ENCODE measurements around the gene ALPG. TPM values are rescaled to one million over a fixed set of nuclear protein-coding genes. Genes with fewer than 3 reads are reported as not detected.

The ALPG gene
- total and polyA plus RNA-seq, 2 experiments from 2014 or later, result not detected

DNA sequence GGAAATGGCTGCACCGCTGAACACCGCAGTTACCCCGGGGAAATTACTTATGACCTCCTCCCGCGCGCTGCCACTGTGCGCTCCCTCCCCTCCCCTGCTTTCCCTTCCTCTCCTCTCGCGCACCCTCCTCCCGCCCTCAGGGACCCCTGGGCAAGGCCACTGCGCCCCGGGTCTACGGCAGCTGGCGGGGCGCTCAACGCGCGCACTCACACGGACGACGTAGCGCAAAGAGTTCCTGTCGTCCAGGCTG, 20.2 kb upstream of the ALPG start:
- H3F3A ChIP-seq (ENCODE audit: insufficient read depth), result no peaks in the 10 kb centered on the region
- no peaks in the 10 kb centered on the region for H3K36me3 ChIP-seq (ENCODE audit: low read depth)
- H3K27me3 ChIP-seq (replicated peaks; ENCODE audit: insufficient read depth), result peaks cover 94% of the 10 kb centered on the region
- in situ Hi-C loops (cut with MboI), result no loop called here
- no peaks in the 10 kb centered on the region for H3K79me2 ChIP-seq (ENCODE audit: insufficient read depth)
- no peak overlapping the region for H3K9ac ChIP-seq
- 2 to 4% methylated on average over 15 to 23 of the region's 23 CpGs for WGBS, 2 experiments (ENCODE audit: low coverage in 1 of 2, low lambda C conversion rate in 2 of 2, missing lambda C conversion rate in 2 of 2)
- no peak overlapping the region for H2AFZ ChIP-seq
- no peaks in the 10 kb centered on the region for H3K9me3 ChIP-seq (ENCODE audit: low read depth)
- no peak overlapping the region for H3K27ac ChIP-seq
- H3K4me3 ChIP-seq, result no peak overlapping the region
- H3K4me1 ChIP-seq (ENCODE audit: insufficient read depth), result peaks cover 4% of the 10 kb centered on the region; the same call in 1 of the 2 replicates
- TF ChIP-seq EZH2 (IDR thresholded peaks at IDR 0.05; ENCODE audit: insufficient read depth, poor library complexity, severe bottlenecking) (no peak), EZH2phosphoT487 (IDR thresholded peaks at IDR 0.05; ENCODE audit: insufficient read depth, low read depth) (no peak)
- DNase-seq, result no peak
- no peaks in the 10 kb centered on the region for H3K9me2 ChIP-seq (ENCODE audit: insufficient read depth)
- H3K4me2 ChIP-seq (ENCODE audit: unreplicated experiment), result no peak overlapping the region
- no peaks in the 10 kb centered on the region for H4K20me1 ChIP-seq (ENCODE audit: insufficient read depth)

DNA sequence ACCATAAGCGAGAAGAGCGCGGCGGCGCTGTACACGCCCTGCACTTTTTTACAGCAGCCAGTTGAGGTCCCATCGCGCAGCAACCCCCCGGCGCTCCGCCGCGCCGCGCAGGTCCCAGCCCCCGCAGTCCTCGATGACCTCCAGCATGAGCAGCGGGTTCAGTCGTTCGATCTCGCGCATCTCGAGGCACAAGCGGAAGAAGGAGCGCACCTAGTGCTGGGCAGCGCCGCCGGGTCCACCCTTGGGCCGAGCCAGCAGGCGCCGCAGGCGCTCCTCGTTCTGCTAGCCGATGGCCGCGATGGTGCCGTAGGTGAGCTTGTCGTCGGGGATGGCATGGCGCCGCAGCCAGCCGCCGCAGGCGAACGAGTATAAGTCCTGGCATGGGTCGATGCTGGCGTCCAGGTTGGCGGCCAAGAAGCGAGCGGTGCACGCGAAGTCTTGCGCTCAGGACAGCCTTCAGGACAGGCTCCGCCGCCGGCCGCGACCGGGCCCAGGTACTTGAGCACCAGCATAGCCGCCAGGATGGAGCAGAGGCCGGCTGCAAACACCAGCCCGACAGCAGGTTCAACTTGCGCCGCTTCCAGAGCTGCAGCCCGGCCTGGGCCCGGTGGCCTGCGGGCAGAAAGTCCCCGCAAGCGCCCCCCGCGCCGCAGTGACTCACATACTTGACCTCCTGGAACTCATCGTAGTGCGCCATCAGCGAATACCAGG, 19.7 kb upstream of the ALPG start:
- Histone ChIP-seq H3K9me3 (ENCODE audit: low read depth) (no peaks in the 10 kb centered on the region), H2AFZ (no peak overlapping the region), H3K9ac (no peak overlapping the region), H4K20me1 (ENCODE audit: insufficient read depth) (no peaks in the 10 kb centered on the region), H3K4me1 (ENCODE audit: insufficient read depth) (peaks cover 4% of the 10 kb centered on the region; the same call in 1 of the 2 replicates), H3K9me2 (ENCODE audit: insufficient read depth) (no peaks in the 10 kb centered on the region), H3K36me3 (ENCODE audit: low read depth) (no peaks in the 10 kb centered on the region), H3K79me2 (ENCODE audit: insufficient read depth) (no peaks in the 10 kb centered on the region), H3K4me3 (no peak overlapping the region), H3F3A (ENCODE audit: insufficient read depth) (no peaks in the 10 kb centered on the region), H3K4me2 (ENCODE audit: unreplicated experiment) (no peak overlapping the region), H3K27ac (no peak overlapping the region), H3K27me3 (replicated peaks; ENCODE audit: insufficient read depth) (peaks cover 94% of the 10 kb centered on the region)
- 6 to 7% methylated on average over 55 to 71 of the region's 75 CpGs for WGBS, 2 experiments (ENCODE audit: low coverage in 1 of 2, low lambda C conversion rate in 2 of 2, missing lambda C conversion rate in 2 of 2)
- DNase-seq, result peak; percentile 15
- TF ChIP-seq EZH2phosphoT487 (IDR thresholded peaks at IDR 0.05; ENCODE audit: insufficient read depth, low read depth) (0 out of 2 replicates have a peak, but pooled peaks have one; percentile 7), EZH2 (IDR thresholded peaks at IDR 0.05; ENCODE audit: insufficient read depth, poor library complexity, severe bottlenecking) (no peak)
- in situ Hi-C loops (cut with MboI), result no loop called here

DNA sequence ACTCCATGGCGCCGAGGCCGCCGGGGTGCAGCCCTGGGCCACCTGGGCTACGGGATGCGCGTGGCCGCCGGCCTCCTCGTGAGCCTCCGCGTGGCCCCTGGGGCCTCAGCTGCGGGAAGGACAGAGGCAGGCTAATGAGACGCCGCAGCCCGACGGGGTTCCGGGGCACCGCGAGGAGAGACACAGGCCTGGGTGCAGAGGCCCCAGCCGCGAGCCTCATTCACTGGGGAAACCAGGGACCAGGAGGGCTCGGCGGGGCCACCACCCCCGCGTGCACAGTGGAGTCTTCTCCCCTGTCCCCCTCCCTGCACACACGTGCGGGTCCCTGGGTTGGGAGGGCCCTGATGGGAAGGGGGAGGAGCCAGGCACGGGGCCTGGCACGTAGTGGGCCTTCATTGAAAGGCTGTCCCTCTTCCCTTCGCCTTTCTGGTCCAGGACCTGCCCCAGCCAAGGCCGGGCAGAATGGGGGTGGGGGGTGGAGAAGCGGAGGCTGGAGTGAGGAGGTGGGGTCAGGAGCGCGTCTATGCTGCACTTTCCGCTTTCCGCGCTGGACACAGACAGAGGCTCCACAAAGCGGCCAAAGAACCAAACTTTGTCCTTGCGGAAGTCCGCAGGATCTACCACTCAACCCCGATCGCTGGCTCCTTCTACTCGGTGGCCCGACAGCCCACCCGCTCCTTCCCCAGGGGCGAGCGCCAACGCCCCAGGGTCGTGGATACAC, 19.0 kb upstream of the ALPG start:
- Histone ChIP-seq H3K9me2 (ENCODE audit: insufficient read depth) (no peaks in the 10 kb centered on the region), H3K9me3 (ENCODE audit: low read depth) (no peaks in the 10 kb centered on the region), H3K27ac (no peak overlapping the region), H3K4me1 (ENCODE audit: insufficient read depth) (peaks cover 4% of the 10 kb centered on the region; the same call in 1 of the 2 replicates), H3K4me2 (ENCODE audit: unreplicated experiment) (no peak overlapping the region), H3K36me3 (ENCODE audit: low read depth) (no peaks in the 10 kb centered on the region), H4K20me1 (ENCODE audit: insufficient read depth) (no peaks in the 10 kb centered on the region), H2AFZ (no peak overlapping the region), H3K27me3 (replicated peaks; ENCODE audit: insufficient read depth) (peaks cover 90% of the 10 kb centered on the region), H3K9ac (no peak overlapping the region), H3K79me2 (ENCODE audit: insufficient read depth) (no peaks in the 10 kb centered on the region), H3K4me3 (no peak overlapping the region), H3F3A (ENCODE audit: insufficient read depth) (no peaks in the 10 kb centered on the region)
- 3 to 4% methylated on average over 34 to 50 of the region's 50 CpGs for WGBS, 2 experiments (ENCODE audit: low coverage in 1 of 2, low lambda C conversion rate in 2 of 2, missing lambda C conversion rate in 2 of 2)
- in situ Hi-C loops (cut with MboI), result no loop called here
- TF ChIP-seq EZH2 (IDR thresholded peaks at IDR 0.05; ENCODE audit: insufficient read depth, poor library complexity, severe bottlenecking) (peak; percentile 91), EZH2phosphoT487 (IDR thresholded peaks at IDR 0.05; ENCODE audit: insufficient read depth, low read depth) (no peak)
- peak; percentile 21 for DNase-seq

DNA sequence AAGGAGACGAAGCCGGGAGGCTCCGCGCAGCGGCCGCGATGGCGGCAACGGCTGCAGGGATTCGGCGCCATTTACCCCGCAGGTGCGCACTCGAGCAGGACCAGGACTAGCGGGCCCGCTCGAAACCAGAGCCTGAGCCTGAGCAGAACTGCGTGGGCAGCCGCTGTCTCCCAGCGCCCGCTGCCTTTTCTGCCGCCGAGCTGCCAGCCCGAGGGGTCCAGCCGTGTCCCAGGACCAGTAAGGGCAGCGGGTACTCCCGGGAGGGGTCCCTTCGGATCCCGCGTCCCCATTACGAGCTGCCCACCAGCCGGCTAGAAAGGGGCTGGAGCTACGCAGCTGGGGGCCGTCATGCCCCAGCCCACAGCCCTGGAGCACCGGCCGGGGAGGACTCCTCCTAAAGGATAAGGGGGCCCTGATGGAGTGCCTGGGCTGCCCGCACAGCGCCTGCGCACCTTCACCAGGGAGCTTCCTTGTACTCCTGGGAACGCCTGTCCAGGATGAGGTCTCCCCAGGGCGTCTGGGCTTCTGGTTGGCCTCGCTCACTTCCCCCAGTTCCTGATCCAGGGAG, 18.2 kb upstream of the ALPG start:
- H3K4me2 ChIP-seq (ENCODE audit: unreplicated experiment), result no peak overlapping the region

More for the DNA sequence above, 18.2 kb upstream of the ALPG start:
- H3F3A ChIP-seq (ENCODE audit: insufficient read depth), result no peaks in the 10 kb centered on the region
- H4K20me1 ChIP-seq (ENCODE audit: insufficient read depth), result no peaks in the 10 kb centered on the region
- peak; percentile 8 for DNase-seq
- in situ Hi-C loops (cut with MboI), result no loop called here
- H3K79me2 ChIP-seq (ENCODE audit: insufficient read depth), result no peaks in the 10 kb centered on the region
- no peak overlapping the region for H3K9ac ChIP-seq
- no peak overlapping the region for H3K4me3 ChIP-seq
- no peaks in the 10 kb centered on the region for H3K9me3 ChIP-seq (ENCODE audit: low read depth)
- 3 to 4% methylated on average over 42 of the region's 42 CpGs for WGBS, 2 experiments (ENCODE audit: low coverage in 1 of 2, low lambda C conversion rate in 2 of 2, missing lambda C conversion rate in 2 of 2)
- H3K27ac ChIP-seq, result no peak overlapping the region
- no peaks in the 10 kb centered on the region for H3K9me2 ChIP-seq (ENCODE audit: insufficient read depth)
- H3K4me1 ChIP-seq (ENCODE audit: insufficient read depth), result peaks cover 4% of the 10 kb centered on the region; the same call in 1 of the 2 replicates
- TF ChIP-seq EZH2phosphoT487 (IDR thresholded peaks at IDR 0.05; ENCODE audit: insufficient read depth, low read depth) (no peak), EZH2 (IDR thresholded peaks at IDR 0.05; ENCODE audit: insufficient read depth, poor library complexity, severe bottlenecking) (no peak)
- no peak overlapping the region for H2AFZ ChIP-seq
- H3K27me3 ChIP-seq (replicated peaks; ENCODE audit: insufficient read depth), result peaks cover 82% of the 10 kb centered on the region
- no peaks in the 10 kb centered on the region for H3K36me3 ChIP-seq (ENCODE audit: low read depth)

All from GM23248 (cell line).